ENCODE data around the gene BRD4.

Gene BRD4

DNA sequence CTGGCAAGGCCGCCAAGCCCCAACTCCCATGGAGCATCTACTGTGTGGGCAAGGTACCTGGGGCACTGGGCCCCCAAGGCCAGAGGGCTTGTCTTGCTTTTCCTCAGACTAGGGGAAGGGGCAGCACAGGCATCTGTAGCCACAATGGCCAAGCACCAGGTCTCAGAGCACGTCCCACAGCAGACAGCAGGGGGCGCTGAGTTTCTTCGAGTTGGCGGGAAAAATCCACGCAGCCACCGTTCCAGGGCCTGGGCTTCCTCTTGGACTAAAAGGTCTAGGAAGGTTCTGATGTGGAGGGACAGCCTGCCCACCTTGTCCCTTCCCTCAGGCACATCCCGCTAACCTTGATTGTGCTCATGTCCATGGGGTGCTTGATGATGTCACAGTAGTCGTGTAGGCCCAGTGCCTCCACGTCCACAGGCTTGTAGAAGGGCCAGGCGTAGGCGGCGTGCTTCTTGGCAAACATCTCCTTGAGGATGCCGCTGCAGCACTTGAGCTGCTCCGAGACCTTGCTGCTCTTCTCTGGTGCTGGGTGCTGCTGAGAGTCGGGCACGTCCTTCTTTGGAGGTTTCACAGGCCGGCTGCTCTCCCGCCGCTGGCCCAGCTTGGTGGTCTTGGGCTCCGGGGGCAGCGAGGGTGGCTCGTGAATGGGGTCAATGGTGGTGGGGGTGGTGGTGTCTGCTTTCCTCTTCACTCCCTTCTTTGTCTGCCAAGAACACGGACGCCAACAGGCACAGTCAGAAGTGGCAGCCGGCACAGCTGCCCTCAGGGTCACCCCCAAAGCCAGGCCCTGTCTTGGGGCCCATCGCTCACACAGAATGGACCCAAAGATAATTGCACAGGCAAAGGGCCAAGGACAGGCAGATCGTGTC, 68.0 kb downstream of the BRD4 start:
- no peak for DNase-seq

GRCh38 chr19:15263361-15263985, 68.9 kb downstream of the BRD4 start:
- no peak for DNase-seq

- DNase-seq, result no peak
Observed at GRCh38 chr19:15262011-15262410, 70.3 kb downstream of the BRD4 start.

GRCh38 chr19:15260939-15261338, 71.4 kb downstream of the BRD4 start:
- DNase-seq, result peak; percentile 2

GRCh38 chr19:15259907-15260306, 72.4 kb downstream of the BRD4 start:
- DNase-seq, result no peak

- no peak for DNase-seq
Observed at GRCh38 chr19:15257782-15258181, 74.6 kb downstream of the BRD4 start.

- no peak for DNase-seq
Observed at GRCh38 chr19:15256708-15257331, 75.5 kb downstream of the BRD4 start.

- no peak for DNase-seq
Observed at GRCh38 chr19:15255359-15255990, 76.9 kb downstream of the BRD4 start.

GRCh38 chr19:15254547-15254946, 77.8 kb downstream of the BRD4 start:
- no peak for DNase-seq

GRCh38 chr19:15253513-15253912, 78.8 kb downstream of the BRD4 start:
- DNase-seq, result no peak

DNA sequence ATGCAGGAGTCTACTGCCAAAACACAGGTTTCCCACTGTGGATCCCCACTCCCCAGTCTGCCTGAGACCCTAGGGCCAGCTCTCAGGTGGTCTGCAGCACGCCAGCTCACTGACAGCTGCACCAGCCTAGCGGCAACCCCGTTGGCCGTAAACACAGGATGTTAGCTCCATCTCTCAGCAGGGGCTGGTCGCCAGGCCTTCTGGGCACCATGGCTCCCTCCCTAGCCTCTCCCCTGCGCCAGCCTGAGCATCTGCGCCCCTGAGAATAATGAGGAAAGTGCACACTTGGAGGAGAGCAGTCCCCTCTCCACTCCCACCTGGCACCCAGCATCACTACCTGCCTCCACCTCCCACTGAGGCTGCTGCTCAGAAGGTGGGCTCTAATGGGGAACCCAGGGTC, 79.3 kb downstream of the BRD4 start:
- no peak for DNase-seq

GRCh38 chr19:15252398-15253018, 79.8 kb downstream of the BRD4 start:
- DNase-seq, result no peak

GRCh38 chr19:15251749-15252397, 80.5 kb downstream of the BRD4 start:
- no peak for DNase-seq

- no peak for DNase-seq
Observed at GRCh38 chr19:15251010-15251748, 81.2 kb downstream of the BRD4 start.

DNA sequence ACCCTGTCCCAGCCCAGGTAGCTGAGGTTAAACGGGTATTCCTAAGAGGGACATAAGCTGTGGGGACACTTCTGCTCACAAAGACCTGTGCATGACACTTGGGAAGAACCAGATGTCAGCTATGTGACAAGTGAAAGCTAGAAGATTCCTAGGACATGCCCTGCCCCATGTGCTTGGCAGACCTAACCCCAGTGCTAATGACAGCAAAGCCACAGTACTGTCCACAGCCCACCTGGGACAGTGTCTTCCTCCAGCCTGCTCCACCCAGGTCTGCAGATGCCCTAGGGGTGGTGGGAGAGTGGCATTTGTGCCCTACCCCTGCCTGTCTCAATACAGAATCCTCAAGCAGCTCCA, 81.7 kb downstream of the BRD4 start:
- no peak for DNase-seq

DNA sequence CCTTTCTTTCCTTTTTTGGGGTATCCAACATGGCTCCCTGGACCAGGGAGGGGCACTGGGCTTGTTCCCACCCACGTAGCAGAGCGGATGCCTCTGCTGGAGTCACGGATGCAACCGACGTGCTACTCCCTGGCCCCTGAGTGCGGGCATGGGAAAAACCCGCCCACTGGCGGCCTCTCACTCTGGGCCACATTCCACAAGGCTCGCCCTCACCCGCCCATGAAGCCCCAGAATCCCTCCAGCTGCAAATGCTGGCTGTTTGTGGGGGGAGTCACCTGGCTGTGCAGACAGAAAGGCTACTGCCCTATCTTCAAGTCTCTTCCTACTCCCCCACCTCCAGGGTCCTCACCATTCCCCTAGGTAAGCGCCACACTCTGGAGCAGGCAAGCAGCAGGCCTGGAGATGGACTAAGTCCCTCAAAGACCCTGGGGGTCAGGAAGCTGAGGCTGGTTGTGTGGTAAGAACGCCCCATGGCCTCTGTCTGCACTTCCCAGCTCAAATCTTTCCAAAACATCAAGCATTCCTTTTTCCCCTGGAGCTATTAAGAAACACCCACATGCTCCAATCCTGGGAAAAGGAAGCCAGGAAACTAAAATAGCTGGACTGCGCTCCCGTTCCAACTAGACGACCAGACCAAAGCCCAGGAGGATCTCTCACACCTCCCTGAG, 82.2 kb downstream of the BRD4 start:
- no peak for DNase-seq

- no peak for DNase-seq
Observed at GRCh38 chr19:15249528-15249874, 82.8 kb downstream of the BRD4 start.

GRCh38 chr19:15248648-15249527, 83.5 kb downstream of the BRD4 start:
- DNase-seq, result no peak

- no peak for DNase-seq
Observed at GRCh38 chr19:15248106-15248505, 84.2 kb downstream of the BRD4 start.
